ENCODE measurements around the gene IGSF10. TPM values are rescaled to one million over a fixed set of nuclear protein-coding genes. Genes with fewer than 3 reads are reported as not detected.

IGSF10 gene
- total RNA-seq, 2 donors from 2014 or later, result 0.24 to 0.44 TPM

DNA sequence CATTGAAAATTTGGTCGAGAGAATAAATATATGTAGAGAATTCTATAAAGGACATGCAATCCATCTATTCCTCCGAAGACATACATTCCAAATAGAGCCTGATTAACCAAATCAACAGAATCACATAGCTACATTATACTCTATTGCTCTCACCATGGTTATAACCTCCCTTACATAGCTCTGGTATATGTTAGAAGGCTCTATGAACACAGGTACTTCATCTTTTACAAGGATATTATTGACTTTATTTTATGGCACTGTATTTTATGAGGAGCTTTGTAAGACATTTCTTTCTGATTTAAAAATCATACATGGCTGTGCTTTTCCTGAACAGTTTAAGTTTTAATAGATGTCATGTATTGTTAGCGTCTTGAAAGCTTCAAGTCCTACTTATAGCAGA is 4.8 kb downstream of the IGSF10 start:
- no peak overlapping the region for H3K27ac Mint-ChIP-seq
- no peaks in the 10 kb centered on the region for H3K36me3 ChIP-seq (ENCODE audit: control insufficient read depth, insufficient read depth, low read length)
- no peak for DNase-seq
- H3K9me3 ChIP-seq (ENCODE audit: control insufficient read depth, low read length), result no peaks in the 10 kb centered on the region
- peaks cover 11% of the 10 kb centered on the region for H3K27me3 ChIP-seq (ENCODE audit: control insufficient read depth, insufficient read depth, low read length, poor library complexity, severe bottlenecking)
- 97 to 100% methylated on average over 1 to 3 of the region's 3 CpGs for WGBS, 2 experiments (ENCODE audit: insufficient coverage in 1 of 2, insufficient read length in 1 of 2)
- H3K36me3 Mint-ChIP-seq (ENCODE audit: low read depth), result no peaks in the 10 kb centered on the region
- H3K27me3 Mint-ChIP-seq (ENCODE audit: insufficient read depth), result peaks cover 16% of the 10 kb centered on the region
- H3K27ac ChIP-seq (ENCODE audit: low read depth, low read length), result no peak overlapping the region
- no peak overlapping the region for H3K9ac ChIP-seq (ENCODE audit: extremely low read depth, low read length, poor library complexity, severe bottlenecking)
- H3K4me1 ChIP-seq (ENCODE audit: control insufficient read depth, insufficient read depth, low read length), result no peaks in the 10 kb centered on the region
- no peak overlapping the region for H3K4me3 ChIP-seq (ENCODE audit: low read length)
- H3K4me1 Mint-ChIP-seq, result peaks cover 10% of the 10 kb centered on the region
- TF ChIP-seq, protein P1, sequence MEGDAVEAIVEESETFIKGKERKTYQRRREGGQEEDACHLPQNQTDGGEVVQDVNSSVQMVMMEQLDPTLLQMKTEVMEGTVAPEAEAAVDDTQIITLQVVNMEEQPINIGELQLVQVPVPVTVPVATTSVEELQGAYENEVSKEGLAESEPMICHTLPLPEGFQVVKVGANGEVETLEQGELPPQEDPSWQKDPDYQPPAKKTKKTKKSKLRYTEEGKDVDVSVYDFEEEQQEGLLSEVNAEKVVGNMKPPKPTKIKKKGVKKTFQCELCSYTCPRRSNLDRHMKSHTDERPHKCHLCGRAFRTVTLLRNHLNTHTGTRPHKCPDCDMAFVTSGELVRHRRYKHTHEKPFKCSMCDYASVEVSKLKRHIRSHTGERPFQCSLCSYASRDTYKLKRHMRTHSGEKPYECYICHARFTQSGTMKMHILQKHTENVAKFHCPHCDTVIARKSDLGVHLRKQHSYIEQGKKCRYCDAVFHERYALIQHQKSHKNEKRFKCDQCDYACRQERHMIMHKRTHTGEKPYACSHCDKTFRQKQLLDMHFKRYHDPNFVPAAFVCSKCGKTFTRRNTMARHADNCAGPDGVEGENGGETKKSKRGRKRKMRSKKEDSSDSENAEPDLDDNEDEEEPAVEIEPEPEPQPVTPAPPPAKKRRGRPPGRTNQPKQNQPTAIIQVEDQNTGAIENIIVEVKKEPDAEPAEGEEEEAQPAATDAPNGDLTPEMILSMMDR (conservative IDR thresholded peaks at IDR 0.05), result no peak
- H3K9me3 Mint-ChIP-seq, result no peaks in the 10 kb centered on the region
- H3K4me3 Mint-ChIP-seq, result no peak overlapping the region

GRCh38 chr3:151452841-151453240 is 8.0 kb downstream of the IGSF10 start:
- TF ChIP-seq, protein P1 (conservative IDR thresholded peaks at IDR 0.05), result no peak
- H3K9me3 Mint-ChIP-seq, result no peaks in the 10 kb centered on the region
- no peak for DNase-seq
- no peaks in the 10 kb centered on the region for H3K36me3 Mint-ChIP-seq (ENCODE audit: low read depth)
- no peak overlapping the region for H3K4me3 Mint-ChIP-seq
- H3K36me3 ChIP-seq (ENCODE audit: control insufficient read depth, insufficient read depth, low read length), result no peaks in the 10 kb centered on the region
- H3K27me3 ChIP-seq (ENCODE audit: control insufficient read depth, insufficient read depth, low read length, poor library complexity, severe bottlenecking), result no peaks in the 10 kb centered on the region
- no peaks in the 10 kb centered on the region for H3K27me3 Mint-ChIP-seq (ENCODE audit: insufficient read depth)
- no peak overlapping the region for H3K27ac Mint-ChIP-seq
- no peak overlapping the region for H3K27ac ChIP-seq (ENCODE audit: low read depth, low read length)
- H3K4me3 ChIP-seq (ENCODE audit: low read length), result no peak overlapping the region
- WGBS, 2 experiments (ENCODE audit: insufficient coverage in 1 of 2, insufficient read length in 1 of 2), result 76 to 80% methylated on average over 2 of the region's 2 CpGs
- peaks cover 5% of the 10 kb centered on the region for H3K4me1 Mint-ChIP-seq
- H3K4me1 ChIP-seq (ENCODE audit: control insufficient read depth, insufficient read depth, low read length), result no peaks in the 10 kb centered on the region
- no peaks in the 10 kb centered on the region for H3K9me3 ChIP-seq (ENCODE audit: control insufficient read depth, low read length)
- H3K9ac ChIP-seq (ENCODE audit: extremely low read depth, low read length, poor library complexity, severe bottlenecking), result no peak overlapping the region

GRCh38 chr3:151452368-151452767 is 8.5 kb downstream of the IGSF10 start:
- H3K27ac ChIP-seq (ENCODE audit: low read depth, low read length), result no peak overlapping the region
- Mint-ChIP-seq H3K27ac (no peak overlapping the region), H3K9me3 (no peaks in the 10 kb centered on the region), H3K4me3 (no peak overlapping the region), H3K4me1 (peaks cover 5% of the 10 kb centered on the region), H3K36me3 (ENCODE audit: low read depth) (no peaks in the 10 kb centered on the region), H3K27me3 (ENCODE audit: insufficient read depth) (no peaks in the 10 kb centered on the region)
- H3K4me1 ChIP-seq (ENCODE audit: control insufficient read depth, insufficient read depth, low read length), result no peaks in the 10 kb centered on the region
- H3K36me3 ChIP-seq (ENCODE audit: control insufficient read depth, insufficient read depth, low read length), result no peaks in the 10 kb centered on the region
- H3K9ac ChIP-seq (ENCODE audit: extremely low read depth, low read length, poor library complexity, severe bottlenecking), result no peak overlapping the region
- no peaks in the 10 kb centered on the region for H3K27me3 ChIP-seq (ENCODE audit: control insufficient read depth, insufficient read depth, low read length, poor library complexity, severe bottlenecking)
- no peak overlapping the region for H3K4me3 ChIP-seq (ENCODE audit: low read length)
- no peaks in the 10 kb centered on the region for H3K9me3 ChIP-seq (ENCODE audit: control insufficient read depth, low read length)
- TF ChIP-seq, protein P1 (conservative IDR thresholded peaks at IDR 0.05), result no peak
- no peak for DNase-seq
- 64% methylated on average over 1 of the region's 1 CpG; no CpG with 5 or more reads in 1 of the 2 experiments for WGBS, 2 experiments (ENCODE audit: insufficient coverage in 1 of 2, insufficient read length in 1 of 2)

Measured in endodermal cell (in vitro differentiated cells).